Measurements from ENCODE around the gene PLCXD1.

- TF ChIP-seq TCF12 (IDR thresholded peaks at IDR 0.05; ENCODE audit: low read depth), result no peak
- TF ChIP-seq TAF1 (IDR thresholded peaks at IDR 0.05; ENCODE audit: low read depth), result no peak
- no peak for TF ChIP-seq EP300 (IDR thresholded peaks at IDR 0.05; ENCODE audit: borderline replicate concordance)
- TF ChIP-seq TEAD4 (IDR thresholded peaks at IDR 0.05), result no peak
- no peak for TF ChIP-seq CEBPB (IDR thresholded peaks at IDR 0.05)
- no peak for TF ChIP-seq YY1 (IDR thresholded peaks at IDR 0.05; ENCODE audit: low read depth)
- TF ChIP-seq NFIC (IDR thresholded peaks at IDR 0.05), result no peak
Measured at GRCh38 chrX:287670-288069, 6.5 kb downstream of the PLCXD1 start.
